Umbilical cord (tissue), 2 donors: ENCODE results near the gene UFC1. TPM values are rescaled to one million over a fixed set of nuclear protein-coding genes. Genes with fewer than 3 reads are reported as not detected.
"Not testable (repeated sequence)": the region's sequence is repeated elsewhere in the genome, so short reads cannot be mapped to it uniquely, and the experiment has no call there.

Experiments used
- DNase-seq: peaks from one replicate; pipeline ENCODE4 v3.0.0-alpha.2; 2015; ENCODE audit warnings: low spot score
- total RNA-seq: library from RNA; depleted of rRNA; stranded (reverse); fragments of >200 nt; gene quantifications from one replicate; pipeline ENCODE4 v1.2.3, GENCODE V29; 2014; ENCODE audit warnings: low replicate concordance; ENCODE audit not compliant: insufficient read depth

The UFC1 gene
- 96.8 TPM for total RNA-seq

- DNase-seq, result peak; percentile 95
Observed at GRCh38 chr1:161153682-161154337, at the start of gene UFC1. Gene UFC1 (plus strand): TSS chr1:161153978. CDS start chr1:161153998, 20 bp downstream.

- DNase-seq, result no peak
Observed at GRCh38 chr1:161106431-161106830, 47.3 kb upstream of the UFC1 start.

GRCh38 chr1:161111117-161111516 lies 42.7 kb upstream of the UFC1 start:
- DNase-seq, result no peak

GRCh38 chr1:161111527-161111926 lies 42.3 kb upstream of the UFC1 start:
- DNase-seq, result no peak

GRCh38 chr1:161113915-161114314 lies 39.9 kb upstream of the UFC1 start:
- DNase-seq, result no peak

- no peak for DNase-seq
Observed at GRCh38 chr1:161114556-161114955, 39.2 kb upstream of the UFC1 start.

GRCh38 chr1:161115132-161115711 lies 38.6 kb upstream of the UFC1 start:
- DNase-seq, result no peak

GRCh38 chr1:161115961-161116360 lies 37.8 kb upstream of the UFC1 start:
- not testable (repeated sequence) for DNase-seq

GRCh38 chr1:161117759-161118581 lies 35.8 kb upstream of the UFC1 start, which contains the start of the genes NIT1 and PFDN2:
Gene NIT1 (plus strand): TSS chr1:161118105. CDS start chr1:161118177, 72 bp downstream.
Gene PFDN2 (minus strand): TSS chr1:161118037. CDS start chr1:161118026, 11 bp downstream.
- DNase-seq, result peak; percentile 92

- DNase-seq, result peak; percentile 72
Observed at GRCh38 chr1:161119092-161119903, 34.5 kb upstream of the UFC1 start.

GRCh38 chr1:161121042-161121650 lies 32.6 kb upstream of the UFC1 start:
- no peak for DNase-seq

- no peak for DNase-seq
Observed at GRCh38 chr1:161121834-161122233, 31.9 kb upstream of the UFC1 start.

GRCh38 chr1:161122967-161123366 lies 30.8 kb upstream of the UFC1 start:
- no peak for DNase-seq

GRCh38 chr1:161127649-161128048 lies 26.1 kb upstream of the UFC1 start:
- no peak for DNase-seq

- DNase-seq, result no peak
Observed at GRCh38 chr1:161128591-161129420, 25.0 kb upstream of the UFC1 start.

GRCh38 chr1:161130266-161130665 lies 23.5 kb upstream of the UFC1 start:
- DNase-seq, result no peak

- peak; percentile 54 for DNase-seq
Observed at GRCh38 chr1:161131523-161132409, 22.0 kb upstream of the UFC1 start.

GRCh38 chr1:161132410-161133219 lies 21.2 kb upstream of the UFC1 start, which contains the start of gene DEDD:
Gene DEDD (minus strand): TSS chr1:161132667. CDS start chr1:161124462, 8,205 bp downstream.
- peak; percentile 99 for DNase-seq
